Measurements from ENCODE around the gene TPTE2. TPM values are rescaled to one million over a fixed set of nuclear protein-coding genes. Genes with fewer than 3 reads are reported as not detected.
"Not testable (repeated sequence)": the region's sequence is repeated elsewhere in the genome, so short reads cannot be mapped to it uniquely, and the experiment has no call there.

TPTE2 gene
- polyA plus RNA-seq, 1 of the 3 experiments (the other 2 are of a cell fraction): not detected

DNA sequence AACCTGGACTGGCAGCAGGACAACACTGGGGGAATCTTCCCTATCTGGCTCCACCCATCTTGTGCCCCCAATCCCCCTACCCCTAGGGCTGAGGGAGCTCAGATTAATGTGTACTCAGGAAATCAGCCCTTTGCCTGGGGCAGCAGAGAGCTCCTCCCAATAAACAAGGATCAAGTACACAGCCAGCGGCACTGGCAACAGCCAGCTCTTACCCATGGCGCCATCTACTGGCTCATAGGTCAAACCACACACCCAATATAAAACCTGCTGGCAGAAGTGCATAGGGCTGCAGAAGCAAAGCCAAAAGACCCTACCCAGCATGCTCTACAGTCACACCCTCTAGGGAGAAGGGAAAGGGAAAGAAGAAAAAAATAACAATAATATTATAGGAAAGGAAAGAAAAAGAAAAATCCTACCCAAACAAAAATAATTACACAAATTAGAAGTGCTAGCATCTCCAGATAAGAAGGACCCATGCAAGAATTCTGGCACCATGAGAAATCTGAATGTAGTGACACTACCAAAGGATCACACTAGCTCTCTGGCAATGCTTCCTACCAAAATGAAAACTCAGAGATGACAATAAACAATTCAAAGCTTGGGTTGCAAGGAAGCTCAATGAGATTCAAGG lies 122.2 kb downstream of the TPTE2 start:
- H3K27me3 ChIP-seq (ENCODE audit: insufficient read depth); H3K9me3 ChIP-seq; H3K4me2 ChIP-seq; H3K9me2 ChIP-seq; H3K9ac ChIP-seq; H3K4me1 ChIP-seq (ENCODE audit: control insufficient read depth in 1 of 2, insufficient read depth in 2 of 2, low read depth in 1 of 2, low read length in 1 of 2); H3K27ac ChIP-seq (ENCODE audit: low read depth in 2 of 2, low read length in 1 of 2); H3K36me3 ChIP-seq (replicated peaks in 1 of 2; ENCODE audit: control insufficient read depth in 1 of 2, insufficient read depth in 2 of 2, low read length in 1 of 2); H3F3A ChIP-seq (replicated peaks; ENCODE audit: insufficient read depth); H4K20me1 ChIP-seq (ENCODE audit: insufficient read depth); DNase-seq; H3K4me3 ChIP-seq (ENCODE audit: low read depth in 2 of 2, low read length in 1 of 2); H2AFZ ChIP-seq (ENCODE audit: low read depth); POLR2A ChIA-PET; H3K79me2 ChIP-seq (ENCODE audit: insufficient read depth): not testable (repeated sequence)
- 0% methylated on average over 2 of the region's 2 CpGs for WGBS (ENCODE audit: low lambda C conversion rate)
- TF ChIP-seq RAD21 (IDR thresholded peaks at IDR 0.05; ENCODE audit: low read length) (0 out of 2 replicates have a peak, but pooled peaks have one; percentile 3), CTCF (IDR thresholded peaks at IDR 0.05) (peak; percentile 56)
- CTCF ChIA-PET: interaction anchor here (1.0 to 1.2 kb wide), 2 partner anchors 17 to 149 kb away, joined by 3 read pairs; no protein-coding TSS in a partner anchor

- H3K27me3 ChIP-seq (ENCODE audit: insufficient read depth); DNase-seq; POLR2A ChIA-PET; H3K4me3 ChIP-seq (ENCODE audit: low read depth in 2 of 2, low read length in 1 of 2); H3K79me2 ChIP-seq (ENCODE audit: insufficient read depth); H3K36me3 ChIP-seq (replicated peaks in 1 of 2; ENCODE audit: control insufficient read depth in 1 of 2, insufficient read depth in 2 of 2, low read length in 1 of 2); H3K4me2 ChIP-seq; H3F3A ChIP-seq (replicated peaks; ENCODE audit: insufficient read depth); H3K9me2 ChIP-seq; CTCF ChIA-PET; H3K4me1 ChIP-seq (ENCODE audit: control insufficient read depth in 1 of 2, insufficient read depth in 2 of 2, low read depth in 1 of 2, low read length in 1 of 2); H4K20me1 ChIP-seq (ENCODE audit: insufficient read depth); H2AFZ ChIP-seq (ENCODE audit: low read depth); H3K9ac ChIP-seq; H3K27ac ChIP-seq (ENCODE audit: low read depth in 2 of 2, low read length in 1 of 2); H3K9me3 ChIP-seq: not testable (repeated sequence)
- 8% methylated on average over 6 of the region's 6 CpGs for WGBS (ENCODE audit: low lambda C conversion rate)
Measured at GRCh38 chr13:19437780-19438179, 123.6 kb downstream of the TPTE2 start.

- CTCF ChIA-PET: interaction anchor here (1.0 kb wide), 1 partner anchor 17 kb away, joined by 3 read pairs; no protein-coding TSS in a partner anchor
- H2AFZ ChIP-seq (ENCODE audit: low read depth); H3K4me3 ChIP-seq (ENCODE audit: low read depth in 2 of 2, low read length in 1 of 2); H3K9me3 ChIP-seq; H3K4me1 ChIP-seq (ENCODE audit: control insufficient read depth in 1 of 2, insufficient read depth in 2 of 2, low read depth in 1 of 2, low read length in 1 of 2); DNase-seq; H3K79me2 ChIP-seq (ENCODE audit: insufficient read depth); H3K27ac ChIP-seq (ENCODE audit: low read depth in 2 of 2, low read length in 1 of 2); H3K27me3 ChIP-seq (ENCODE audit: insufficient read depth); H3F3A ChIP-seq (replicated peaks; ENCODE audit: insufficient read depth); POLR2A ChIA-PET; H3K36me3 ChIP-seq (replicated peaks in 1 of 2; ENCODE audit: control insufficient read depth in 1 of 2, insufficient read depth in 2 of 2, low read length in 1 of 2); H4K20me1 ChIP-seq (ENCODE audit: insufficient read depth); H3K9me2 ChIP-seq; H3K9ac ChIP-seq; H3K4me2 ChIP-seq: not testable (repeated sequence)
- 0% methylated on average over 2 of the region's 2 CpGs for WGBS (ENCODE audit: low lambda C conversion rate)
Measured at GRCh38 chr13:19422236-19422635, 139.1 kb downstream of the TPTE2 start.

- H3K4me3 ChIP-seq (ENCODE audit: low read depth in 2 of 2, low read length in 1 of 2); H3F3A ChIP-seq (replicated peaks; ENCODE audit: insufficient read depth); H3K27ac ChIP-seq (ENCODE audit: low read depth in 2 of 2, low read length in 1 of 2); H3K4me1 ChIP-seq (ENCODE audit: control insufficient read depth in 1 of 2, insufficient read depth in 2 of 2, low read depth in 1 of 2, low read length in 1 of 2); H3K9me3 ChIP-seq; POLR2A ChIA-PET; H3K79me2 ChIP-seq (ENCODE audit: insufficient read depth); DNase-seq; H2AFZ ChIP-seq (ENCODE audit: low read depth); H3K36me3 ChIP-seq (replicated peaks in 1 of 2; ENCODE audit: control insufficient read depth in 1 of 2, insufficient read depth in 2 of 2, low read length in 1 of 2); H3K27me3 ChIP-seq (ENCODE audit: insufficient read depth); H3K9ac ChIP-seq; CTCF ChIA-PET; H3K9me2 ChIP-seq; H3K4me2 ChIP-seq; H4K20me1 ChIP-seq (ENCODE audit: insufficient read depth): not testable (repeated sequence)
- 0% methylated on average over 1 of the region's 4 CpGs for WGBS (ENCODE audit: low lambda C conversion rate)
Measured at GRCh38 chr13:19412494-19412893, 148.8 kb downstream of the TPTE2 start.

DNA sequence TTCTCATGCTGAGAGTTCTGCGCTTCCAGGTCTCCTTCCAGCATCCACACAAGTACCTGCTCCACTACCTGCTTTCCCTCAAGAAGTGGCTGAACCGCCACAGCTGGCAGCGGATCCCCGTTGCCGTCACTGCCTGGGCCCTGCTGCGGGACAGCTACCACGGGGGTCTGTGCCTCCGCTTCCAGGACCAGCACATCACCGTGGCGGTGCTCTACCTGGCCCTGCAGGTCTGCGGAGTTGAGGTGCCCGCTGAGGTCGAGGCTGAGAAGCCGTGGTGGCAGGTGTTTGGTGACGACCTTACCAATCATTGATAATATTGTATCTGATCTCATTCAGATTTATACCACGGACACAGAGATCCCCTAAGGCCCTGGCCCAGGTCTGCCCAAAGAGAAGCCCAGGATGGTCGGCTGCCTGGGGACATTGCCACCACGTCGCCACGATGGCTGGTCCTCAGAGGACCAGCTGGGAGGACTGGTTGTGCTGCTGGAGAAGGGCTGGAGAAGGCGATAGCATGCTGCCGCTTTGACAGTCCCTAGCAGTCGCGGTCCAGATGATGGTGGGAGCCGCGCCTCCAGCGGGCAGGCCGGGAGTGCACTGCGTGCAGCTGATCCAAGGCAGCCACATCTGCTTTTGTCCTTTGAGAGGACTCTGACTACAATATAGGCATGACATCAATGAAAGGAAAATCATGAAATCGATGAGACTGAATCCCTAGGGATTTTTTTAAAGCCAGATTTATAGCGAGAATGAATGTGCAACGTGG lies 178.4 kb downstream of the TPTE2 start:
- H3K79me2 ChIP-seq (ENCODE audit: insufficient read depth); H4K20me1 ChIP-seq (ENCODE audit: insufficient read depth); H3K9ac ChIP-seq; H3K4me3 ChIP-seq (ENCODE audit: low read depth in 2 of 2, low read length in 1 of 2); H3K27me3 ChIP-seq (ENCODE audit: insufficient read depth); H3K9me2 ChIP-seq; H3K4me2 ChIP-seq; H3K27ac ChIP-seq (ENCODE audit: low read depth in 2 of 2, low read length in 1 of 2); CTCF ChIA-PET; H3K4me1 ChIP-seq (ENCODE audit: control insufficient read depth in 1 of 2, insufficient read depth in 2 of 2, low read depth in 1 of 2, low read length in 1 of 2); POLR2A ChIA-PET; H3K9me3 ChIP-seq; H2AFZ ChIP-seq (ENCODE audit: low read depth); H3F3A ChIP-seq (replicated peaks; ENCODE audit: insufficient read depth); DNase-seq; H3K36me3 ChIP-seq (replicated peaks in 1 of 2; ENCODE audit: control insufficient read depth in 1 of 2, insufficient read depth in 2 of 2, low read length in 1 of 2): not testable (repeated sequence)
- 4% methylated on average over 22 of the region's 32 CpGs for WGBS (ENCODE audit: low lambda C conversion rate)

Data from SK-N-SH (cell line).